ENCODE data around the gene TRIM26. TPM values are rescaled to one million over a fixed set of nuclear protein-coding genes. Genes with fewer than 3 reads are reported as not detected.

Gene TRIM26
- total RNA-seq, 6 experiments from 2014 or later, result 28.8 to 47.5 (median 38.9) TPM

DNA sequence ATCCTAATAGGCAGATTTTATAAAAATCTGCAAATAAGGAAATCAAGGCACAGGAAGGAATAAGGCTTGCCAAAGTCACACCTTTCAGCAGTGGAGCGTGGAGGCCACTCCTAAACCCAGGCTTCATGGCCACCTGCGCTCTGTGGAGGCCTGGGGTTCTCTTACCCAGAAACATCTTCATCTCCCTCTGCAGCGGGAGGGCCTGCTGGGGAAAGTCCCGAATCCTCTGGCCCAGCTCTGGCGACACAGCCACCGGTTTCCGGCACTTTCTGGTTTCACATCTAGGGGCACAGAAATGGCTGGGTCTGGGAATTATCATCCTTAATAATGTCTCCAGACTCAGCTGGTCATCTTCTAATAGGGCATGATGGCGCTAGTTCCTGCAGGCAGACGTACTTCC, 56.4 kb downstream of the TRIM26 start:
- TF ChIP-seq, protein P1, sequence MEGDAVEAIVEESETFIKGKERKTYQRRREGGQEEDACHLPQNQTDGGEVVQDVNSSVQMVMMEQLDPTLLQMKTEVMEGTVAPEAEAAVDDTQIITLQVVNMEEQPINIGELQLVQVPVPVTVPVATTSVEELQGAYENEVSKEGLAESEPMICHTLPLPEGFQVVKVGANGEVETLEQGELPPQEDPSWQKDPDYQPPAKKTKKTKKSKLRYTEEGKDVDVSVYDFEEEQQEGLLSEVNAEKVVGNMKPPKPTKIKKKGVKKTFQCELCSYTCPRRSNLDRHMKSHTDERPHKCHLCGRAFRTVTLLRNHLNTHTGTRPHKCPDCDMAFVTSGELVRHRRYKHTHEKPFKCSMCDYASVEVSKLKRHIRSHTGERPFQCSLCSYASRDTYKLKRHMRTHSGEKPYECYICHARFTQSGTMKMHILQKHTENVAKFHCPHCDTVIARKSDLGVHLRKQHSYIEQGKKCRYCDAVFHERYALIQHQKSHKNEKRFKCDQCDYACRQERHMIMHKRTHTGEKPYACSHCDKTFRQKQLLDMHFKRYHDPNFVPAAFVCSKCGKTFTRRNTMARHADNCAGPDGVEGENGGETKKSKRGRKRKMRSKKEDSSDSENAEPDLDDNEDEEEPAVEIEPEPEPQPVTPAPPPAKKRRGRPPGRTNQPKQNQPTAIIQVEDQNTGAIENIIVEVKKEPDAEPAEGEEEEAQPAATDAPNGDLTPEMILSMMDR (IDR thresholded peaks at IDR 0.05), result no peak
- TF ChIP-seq POLR2A (IDR thresholded peaks at IDR 0.05), result no peak
- no peak overlapping the region for H3K27ac ChIP-seq
- 72% methylated on average over 8 of the region's 9 CpGs for WGBS (ENCODE audit: insufficient coverage, low coverage, low lambda C conversion rate, missing lambda C conversion rate)

DNA sequence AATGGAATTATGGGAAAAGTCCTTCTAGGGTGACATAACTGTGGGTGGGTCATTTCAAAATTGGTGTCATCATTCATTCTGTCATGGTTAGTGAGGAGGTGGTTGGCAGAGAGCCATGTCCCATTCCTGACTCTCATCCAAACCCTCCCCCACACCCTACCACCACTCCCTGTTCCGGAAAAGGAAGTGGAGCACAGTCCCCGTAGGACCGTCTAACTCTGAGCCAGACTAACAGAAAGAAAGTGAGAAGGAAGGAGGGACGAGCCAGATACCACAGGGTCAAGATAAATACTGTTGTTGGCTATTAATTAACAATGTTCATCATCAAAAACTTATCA, 57.0 kb downstream of the TRIM26 start:
- DNase-seq, result peak in 1 of 3 donors; percentile 68
- Histone ChIP-seq H3K4me3 (no peak overlapping the region), H3K36me3 (no peaks in the 10 kb centered on the region), H3K9me3 (no peaks in the 10 kb centered on the region), H3K27ac (no peak overlapping the region), H3K27me3 (no peaks in the 10 kb centered on the region), H3K4me1 (no peaks in the 10 kb centered on the region)
- intact Hi-C loops (cut with DNase I), result no loop called here
- 1% methylated on average over 4 of the region's 4 CpGs for WGBS (ENCODE audit: insufficient coverage, low coverage, low lambda C conversion rate, missing lambda C conversion rate)
- no peak for TF ChIP-seq POLR2A (IDR thresholded peaks at IDR 0.05)
- TF ChIP-seq, protein P1 (IDR thresholded peaks at IDR 0.05), result no peak
- peak; percentile 49 to 80 (median 62) for ATAC-seq

More for the DNA sequence above, 56.4 kb downstream of the TRIM26 start:
- Histone ChIP-seq H3K4me3 (no peak overlapping the region), H3K9me3 (no peaks in the 10 kb centered on the region), H3K36me3 (no peaks in the 10 kb centered on the region), H3K4me1 (no peaks in the 10 kb centered on the region), H3K27me3 (no peaks in the 10 kb centered on the region)
- intact Hi-C loops (cut with DNase I), result no loop called here
- no peak for DNase-seq
- ATAC-seq, result no peak

DNA sequence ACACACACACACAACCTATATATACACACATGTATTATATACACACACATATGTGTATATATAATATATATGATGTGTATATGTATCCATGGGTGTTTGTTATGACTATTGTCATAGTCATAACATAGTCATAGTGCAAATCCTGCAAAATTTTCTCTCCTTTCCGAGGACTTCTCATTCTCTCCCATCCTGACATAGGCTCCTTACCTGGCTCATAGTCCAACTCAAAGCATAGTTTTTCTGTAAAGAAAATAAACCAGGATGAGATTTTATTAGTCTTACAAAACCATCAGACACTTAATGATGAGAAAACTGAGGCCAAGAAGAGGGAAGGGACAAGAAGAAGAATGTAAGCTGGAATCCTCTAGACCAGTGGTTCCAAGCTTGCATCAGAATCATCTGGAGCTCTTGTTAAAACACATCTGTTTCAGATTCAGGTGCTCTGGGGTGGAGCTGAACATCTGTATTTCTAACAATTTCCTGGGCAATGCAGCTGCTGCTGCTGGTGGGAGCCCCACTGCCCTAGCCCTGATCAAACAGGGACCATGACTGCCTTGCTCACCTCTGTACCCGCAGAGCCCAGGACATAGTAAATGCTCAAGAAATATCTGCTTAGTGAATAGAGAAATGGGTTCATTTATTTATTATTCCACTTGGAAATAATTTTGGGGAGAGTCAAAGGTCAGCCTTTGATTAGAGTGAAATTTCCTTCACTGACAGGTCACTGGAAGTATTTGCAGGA, 57.5 kb downstream of the TRIM26 start:
- intact Hi-C loops (cut with DNase I), result no loop called here
- ATAC-seq (no peak), DNase-seq (no peak)
- TF ChIP-seq, protein P1 (IDR thresholded peaks at IDR 0.05), result no peak
- TF ChIP-seq POLR2A (IDR thresholded peaks at IDR 0.05), result no peak
- Histone ChIP-seq H3K36me3 (no peaks in the 10 kb centered on the region), H3K4me1 (no peaks in the 10 kb centered on the region), H3K27ac (peak overlapping the region in 1 of 3 donors; percentile 15), H3K9me3 (no peaks in the 10 kb centered on the region), H3K27me3 (no peaks in the 10 kb centered on the region), H3K4me3 (no peak overlapping the region)
- WGBS (ENCODE audit: insufficient coverage, low coverage, low lambda C conversion rate, missing lambda C conversion rate), result 77% methylated on average over 2 of the region's 2 CpGs

DNA sequence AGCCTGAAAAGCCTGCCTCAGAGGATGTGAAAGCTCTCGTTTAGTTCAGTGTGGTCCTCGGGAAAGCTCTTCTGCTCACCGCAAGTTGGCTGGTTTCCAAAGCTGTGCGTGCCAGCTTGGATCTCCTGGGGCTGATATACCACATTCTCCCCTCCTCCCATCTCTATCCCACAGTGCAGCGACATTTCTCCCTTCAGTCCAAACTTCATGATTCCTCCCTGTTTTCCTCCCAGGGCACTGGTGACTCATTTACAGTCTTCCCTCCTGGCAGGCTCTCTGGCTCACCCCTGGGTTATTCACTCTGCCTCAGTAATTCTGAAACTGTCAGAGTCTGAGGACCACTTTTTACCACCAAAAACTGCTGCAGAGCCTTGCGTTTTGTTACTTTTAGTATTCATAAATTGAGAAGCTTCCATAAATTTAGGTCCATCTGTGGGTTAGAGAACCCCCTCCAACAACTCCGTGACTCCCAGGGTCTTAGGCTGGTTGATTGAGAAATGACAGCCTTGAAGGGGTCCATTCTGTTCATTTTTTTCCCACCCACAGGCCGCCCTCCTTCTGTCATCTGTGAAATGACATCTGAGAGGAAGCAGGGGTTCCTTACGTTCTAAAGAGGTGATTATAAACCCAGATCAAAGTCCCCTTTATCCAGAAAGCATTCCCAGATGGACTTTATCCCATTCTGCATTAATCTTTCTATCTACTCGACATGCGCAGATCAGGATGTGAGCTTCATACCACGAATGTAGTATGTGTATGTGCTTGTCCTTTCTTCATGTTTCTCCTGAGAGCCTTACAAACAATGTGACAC, 58.3 kb downstream of the TRIM26 start:
- Histone ChIP-seq H3K27ac (peak overlapping the region in 1 of 3 donors; percentile 15), H3K9me3 (no peaks in the 10 kb centered on the region), H3K4me1 (no peaks in the 10 kb centered on the region), H3K27me3 (no peaks in the 10 kb centered on the region), H3K36me3 (no peaks in the 10 kb centered on the region), H3K4me3 (no peak overlapping the region)
- peak in 3 of 4 donors; percentile 68 to 83 (median 76) for ATAC-seq
- intact Hi-C loops (cut with DNase I), result no loop called here
- 40% methylated on average over 9 of the region's 12 CpGs for WGBS (ENCODE audit: insufficient coverage, low coverage, low lambda C conversion rate, missing lambda C conversion rate)
- TF ChIP-seq, protein P1 (IDR thresholded peaks at IDR 0.05), result no peak
- TF ChIP-seq POLR2A (IDR thresholded peaks at IDR 0.05), result no peak
- DNase-seq, result no peak
